Natural killer cell (primary cell): Measurements from ENCODE around the gene ANKRD12. TPM values are rescaled to one million over a fixed set of nuclear protein-coding genes. Genes with fewer than 3 reads are reported as not detected.
A peak's percentile ranks its signal among the peaks of the same experiment; 100 is the strongest.

Experiments
- ATAC-seq, 3 donors: fragments of 150-1000 bp in 2 of 3; fragments of 200-7000 bp in 1 of 3; cut with Tn5 transposase; 1 replicate in 1 of 3; 2 replicates in 2 of 3; pipeline ENCODE4 v1.10.0; 2021; ENCODE audit warnings: mild to moderate bottlenecking in 2 of 3, moderate library complexity in 2 of 3
- DNase-seq, 2 donors: peaks; one replicate each; pipeline versions ENCODE4 v3.0.0 to v3.0.0-alpha.2; 2013 to 2021; ENCODE audit warnings: mixed read lengths in 1 of 2
- H3K27ac ChIP-seq: one replicate; pipeline ENCODE4 v1.5.1; 2013; ENCODE audit warnings: mild to moderate bottlenecking, low read length
- H3K27me3 ChIP-seq: one replicate; pipeline ENCODE4 v1.6.1; 2013; ENCODE audit warnings: low read length; ENCODE audit not compliant: control insufficient read depth, insufficient read depth
- H3K36me3 ChIP-seq: one replicate; pipeline ENCODE4 v1.6.1; 2013; ENCODE audit warnings: low read length; ENCODE audit not compliant: control insufficient read depth, insufficient read depth
- H3K4me1 ChIP-seq: one replicate; pipeline ENCODE4 v1.6.1; 2013; ENCODE audit warnings: low read length; ENCODE audit not compliant: control insufficient read depth, insufficient read depth
- H3K4me3 ChIP-seq: one replicate; pipeline ENCODE4 v1.5.1; 2013; ENCODE audit warnings: low read length
- H3K9me3 ChIP-seq: one replicate; pipeline ENCODE4 v1.6.1; 2013; ENCODE audit warnings: low read length; ENCODE audit not compliant: control insufficient read depth, insufficient read depth
- H3K27ac Mint-ChIP-seq, 2 donors: one replicate each; pipeline ENCODE4 v1.8.0; 2022; ENCODE audit warnings: mild to moderate bottlenecking in 2 of 2, mixed read lengths in 2 of 2, moderate library complexity in 1 of 2
- H3K27me3 Mint-ChIP-seq, 2 donors: one replicate each; pipeline ENCODE4 v1.8.0; 2022; ENCODE audit warnings: low read depth in 2 of 2, mixed read lengths in 2 of 2
- H3K36me3 Mint-ChIP-seq: one replicate; pipeline ENCODE4 v1.8.0; 2022; ENCODE audit warnings: mixed read lengths
- H3K4me1 Mint-ChIP-seq, 2 donors: one replicate each; pipeline ENCODE4 v1.8.0; 2022; ENCODE audit warnings: mixed read lengths in 2 of 2
- H3K4me3 Mint-ChIP-seq: one replicate; pipeline ENCODE4 v1.8.0; 2022; ENCODE audit warnings: mild to moderate bottlenecking, moderate library complexity, mixed read lengths
- H3K9me3 Mint-ChIP-seq, 2 donors: one replicate each; pipeline ENCODE4 v1.8.0; 2022; ENCODE audit warnings: mixed read lengths in 2 of 2
- WGBS: methylation state at CpG from one replicate; pipeline ENCODE4 v1.1.7; 2013; ENCODE audit warnings: missing lambda C conversion rate; ENCODE audit not compliant: insufficient coverage; 5-methylcytosine and 5-hydroxymethylcytosine counted together
- intact Hi-C: fragments of 100-400 bp; cut with micrococcal nuclease; formaldehyde crosslinking; loops from one replicate; pipeline ENCODE4 v1.14.2; 2022
- total RNA-seq, 4 donors: library from RNA; stranded (reverse); fragments of 120-200 nt in 1 of 4; gene quantifications; one replicate each; pipeline versions ENCODE4 v1.2.3 to v1.2.4, GENCODE V29; 2013 to 2022
- TF ChIP-seq, protein P1 (sequence below): fragments of 200-600 bp; IDR thresholded peaks from one replicate; pipeline ENCODE4 v1.8.0; 2022; ENCODE audit warnings: antibody characterized with exemption

ANKRD12 gene
- total RNA-seq, 3 donors from 2014 or later (not counting 1 experiment from before 2014, with no cell fraction given): 136 to 148 (median 141) TPM

- H3K4me3 ChIP-seq: no peak overlapping the region
- H3K36me3 ChIP-seq: no peaks in the 10 kb centered on the region
- ATAC-seq: peak; percentile 83 to 84 (median 83)
- intact Hi-C loops: loop anchor here (1.0 kb wide), 1 partner anchor 74 kb away; no protein-coding TSS in a partner anchor
- TF ChIP-seq, protein P1, sequence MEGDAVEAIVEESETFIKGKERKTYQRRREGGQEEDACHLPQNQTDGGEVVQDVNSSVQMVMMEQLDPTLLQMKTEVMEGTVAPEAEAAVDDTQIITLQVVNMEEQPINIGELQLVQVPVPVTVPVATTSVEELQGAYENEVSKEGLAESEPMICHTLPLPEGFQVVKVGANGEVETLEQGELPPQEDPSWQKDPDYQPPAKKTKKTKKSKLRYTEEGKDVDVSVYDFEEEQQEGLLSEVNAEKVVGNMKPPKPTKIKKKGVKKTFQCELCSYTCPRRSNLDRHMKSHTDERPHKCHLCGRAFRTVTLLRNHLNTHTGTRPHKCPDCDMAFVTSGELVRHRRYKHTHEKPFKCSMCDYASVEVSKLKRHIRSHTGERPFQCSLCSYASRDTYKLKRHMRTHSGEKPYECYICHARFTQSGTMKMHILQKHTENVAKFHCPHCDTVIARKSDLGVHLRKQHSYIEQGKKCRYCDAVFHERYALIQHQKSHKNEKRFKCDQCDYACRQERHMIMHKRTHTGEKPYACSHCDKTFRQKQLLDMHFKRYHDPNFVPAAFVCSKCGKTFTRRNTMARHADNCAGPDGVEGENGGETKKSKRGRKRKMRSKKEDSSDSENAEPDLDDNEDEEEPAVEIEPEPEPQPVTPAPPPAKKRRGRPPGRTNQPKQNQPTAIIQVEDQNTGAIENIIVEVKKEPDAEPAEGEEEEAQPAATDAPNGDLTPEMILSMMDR: peak; percentile 72
- Mint-ChIP-seq H3K27me3 (no peaks in the 10 kb centered on the region), H3K9me3 (no peaks in the 10 kb centered on the region), H3K27ac (peak overlapping the region; percentile 75 to 79), H3K4me1 (peaks cover 49 to 50% of the 10 kb centered on the region in 2 donors), H3K4me3 (peak overlapping the region; percentile 2), H3K36me3 (no peaks in the 10 kb centered on the region)
- H3K4me1 ChIP-seq: peaks cover 6% of the 10 kb centered on the region
- no peaks in the 10 kb centered on the region for H3K9me3 ChIP-seq
- no CpG with 5 or more reads among the region's 1 CpG for WGBS
- no peaks in the 10 kb centered on the region for H3K27me3 ChIP-seq
- DNase-seq: peak in 1 of 2 donors; percentile 79
- H3K27ac ChIP-seq: peak overlapping the region; percentile 66
Observed at GRCh38 chr18:9147440-9148202, 11.0 kb downstream of the ANKRD12 start.

GRCh38 chr18:9148203-9148552 is 11.6 kb downstream of the ANKRD12 start:
- Histone ChIP-seq H3K27me3 (no peaks in the 10 kb centered on the region), H3K36me3 (no peaks in the 10 kb centered on the region), H3K4me3 (no peak overlapping the region), H3K4me1 (peaks cover 8% of the 10 kb centered on the region), H3K9me3 (no peaks in the 10 kb centered on the region), H3K27ac (peak overlapping the region; percentile 66)
- DNase-seq (no peak), ATAC-seq (peak in 1 of 3 donors; percentile 5)
- H3K4me3 Mint-ChIP-seq: no peak overlapping the region
- H3K4me1 Mint-ChIP-seq: peaks cover 54 to 55% of the 10 kb centered on the region in 2 donors
- no peaks in the 10 kb centered on the region for H3K9me3 Mint-ChIP-seq
- peak overlapping the region; percentile 75 to 79 for H3K27ac Mint-ChIP-seq
- H3K36me3 Mint-ChIP-seq: no peaks in the 10 kb centered on the region
- TF ChIP-seq, protein P1: peak; percentile 39
- H3K27me3 Mint-ChIP-seq: no peaks in the 10 kb centered on the region
- no CpG with 5 or more reads among the region's 1 CpG for WGBS
- intact Hi-C loops: loop anchor here (1.0 kb wide), 1 partner anchor 75 kb away; no protein-coding TSS in a partner anchor

DNA sequence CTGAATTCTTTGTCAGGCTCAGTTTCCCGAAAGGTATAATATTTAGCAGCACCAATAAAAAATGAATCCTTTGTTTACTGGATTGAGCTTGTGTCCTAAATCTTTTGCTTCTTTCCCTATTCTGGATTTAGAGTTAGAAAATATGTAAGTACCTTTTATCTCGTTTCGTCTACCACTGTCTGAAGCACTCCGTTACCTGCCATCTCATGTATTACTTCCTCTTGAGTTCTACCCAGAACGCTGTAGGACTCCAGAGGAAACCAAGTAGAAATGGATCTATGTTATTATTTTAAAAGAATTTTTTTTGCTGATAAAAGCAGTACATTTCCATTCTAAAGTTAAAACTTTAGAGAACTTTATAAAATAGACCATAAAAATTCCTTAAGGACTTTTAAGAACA is 13.5 kb downstream of the ANKRD12 start:
- H3K4me1 Mint-ChIP-seq: peaks cover 62 to 63% of the 10 kb centered on the region in 2 donors
- H3K4me1 ChIP-seq: peaks cover 2% of the 10 kb centered on the region
- no peaks in the 10 kb centered on the region for H3K36me3 ChIP-seq
- 0% methylated on average over 1 of the region's 5 CpGs for WGBS
- no peak overlapping the region for H3K27ac ChIP-seq
- no peaks in the 10 kb centered on the region for H3K36me3 Mint-ChIP-seq
- no peak for ATAC-seq
- no peak overlapping the region for H3K4me3 Mint-ChIP-seq
- H3K27me3 Mint-ChIP-seq: no peaks in the 10 kb centered on the region
- H3K9me3 Mint-ChIP-seq: no peaks in the 10 kb centered on the region
- H3K27ac Mint-ChIP-seq: peak overlapping the region; percentile 41 to 54
- TF ChIP-seq, protein P1: no peak
- no peaks in the 10 kb centered on the region for H3K27me3 ChIP-seq
- H3K9me3 ChIP-seq: no peaks in the 10 kb centered on the region
- no peak overlapping the region for H3K4me3 ChIP-seq
- intact Hi-C loops: no loop called here
- DNase-seq: peak in 1 of 2 donors; percentile 33
